NB4 (cell line): ENCODE results near the gene RBPMS2.

Experiments used
- MAX ChIP-seq: IDR thresholded peaks from 2 replicates; pipeline ENCODE4 v1.6.1; 2011; ENCODE audit warnings: low read depth, low read length
- MYC ChIP-seq: IDR thresholded peaks from 2 replicates; pipeline ENCODE4 v1.6.1; 2011; ENCODE audit warnings: low read depth, low read length
- POLR2A ChIP-seq: IDR thresholded peaks from 2 replicates; pipeline ENCODE4 v1.6.1; 2011; ENCODE audit warnings: mild to moderate bottlenecking; ENCODE audit not compliant: insufficient read length; ENCODE audit errors: extremely low read depth
- TF ChIP-seq, protein P1 (sequence below): IDR thresholded peaks from one replicate; pipeline ENCODE4 v1.5.1; 2012; ENCODE audit warnings: low read depth, low read length

- TF ChIP-seq, protein P1, sequence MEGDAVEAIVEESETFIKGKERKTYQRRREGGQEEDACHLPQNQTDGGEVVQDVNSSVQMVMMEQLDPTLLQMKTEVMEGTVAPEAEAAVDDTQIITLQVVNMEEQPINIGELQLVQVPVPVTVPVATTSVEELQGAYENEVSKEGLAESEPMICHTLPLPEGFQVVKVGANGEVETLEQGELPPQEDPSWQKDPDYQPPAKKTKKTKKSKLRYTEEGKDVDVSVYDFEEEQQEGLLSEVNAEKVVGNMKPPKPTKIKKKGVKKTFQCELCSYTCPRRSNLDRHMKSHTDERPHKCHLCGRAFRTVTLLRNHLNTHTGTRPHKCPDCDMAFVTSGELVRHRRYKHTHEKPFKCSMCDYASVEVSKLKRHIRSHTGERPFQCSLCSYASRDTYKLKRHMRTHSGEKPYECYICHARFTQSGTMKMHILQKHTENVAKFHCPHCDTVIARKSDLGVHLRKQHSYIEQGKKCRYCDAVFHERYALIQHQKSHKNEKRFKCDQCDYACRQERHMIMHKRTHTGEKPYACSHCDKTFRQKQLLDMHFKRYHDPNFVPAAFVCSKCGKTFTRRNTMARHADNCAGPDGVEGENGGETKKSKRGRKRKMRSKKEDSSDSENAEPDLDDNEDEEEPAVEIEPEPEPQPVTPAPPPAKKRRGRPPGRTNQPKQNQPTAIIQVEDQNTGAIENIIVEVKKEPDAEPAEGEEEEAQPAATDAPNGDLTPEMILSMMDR: no peak
- TF ChIP-seq POLR2A (no peak), MYC (no peak), MAX (no peak)
These were observed 8.4 kb upstream of the RBPMS2 start for GRCh38 chr15:64783796-64784195.
